CD4-positive, alpha-beta T cell treated with Interleukin-17A for 1 hour (primary cell): ENCODE data around the gene XPA.

Experiments used
- DNase-seq: peaks from one replicate; pipeline ENCODE4 v3.0.0-alpha.2; 2020

Gene XPA

DNA sequence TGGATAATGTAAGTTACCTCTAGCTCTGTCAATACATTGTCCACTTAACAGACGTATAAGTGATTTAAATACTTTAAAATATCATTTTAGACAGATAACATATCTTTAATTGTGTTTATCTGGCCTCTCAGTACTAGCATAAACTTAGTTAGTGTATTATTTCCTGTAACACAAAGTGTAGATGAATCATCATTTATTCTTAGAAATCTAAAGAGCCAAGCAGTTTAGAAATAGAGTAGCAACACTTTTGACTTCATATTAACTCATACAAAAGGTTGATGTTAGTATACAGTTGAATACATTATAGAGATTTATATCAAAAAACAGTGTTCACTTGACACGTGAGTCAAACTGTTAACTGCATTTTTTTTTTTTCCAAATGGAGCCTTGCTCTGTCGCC is 45.5 kb downstream of the XPA start:
- no peak for DNase-seq

DNA sequence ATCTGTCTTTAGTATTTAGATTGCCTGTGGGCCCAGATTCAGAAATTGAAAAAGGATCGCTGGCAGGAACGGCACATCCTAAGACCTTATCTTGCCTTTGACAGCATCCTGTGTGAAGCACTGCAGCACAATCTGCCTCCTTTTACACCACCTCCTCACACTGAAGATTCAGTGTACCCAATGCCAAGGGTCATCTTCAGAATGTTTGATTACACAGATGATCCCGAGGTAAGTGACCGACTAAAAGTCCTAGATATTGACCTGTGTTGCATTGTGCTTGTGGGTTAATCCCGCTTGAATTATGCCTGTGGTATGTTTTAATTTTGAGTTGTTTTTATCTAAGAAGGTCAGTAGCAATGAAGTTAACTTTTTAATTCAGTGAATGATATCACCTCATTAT is 49.1 kb downstream of the XPA start:
- DNase-seq = no peak

DNA sequence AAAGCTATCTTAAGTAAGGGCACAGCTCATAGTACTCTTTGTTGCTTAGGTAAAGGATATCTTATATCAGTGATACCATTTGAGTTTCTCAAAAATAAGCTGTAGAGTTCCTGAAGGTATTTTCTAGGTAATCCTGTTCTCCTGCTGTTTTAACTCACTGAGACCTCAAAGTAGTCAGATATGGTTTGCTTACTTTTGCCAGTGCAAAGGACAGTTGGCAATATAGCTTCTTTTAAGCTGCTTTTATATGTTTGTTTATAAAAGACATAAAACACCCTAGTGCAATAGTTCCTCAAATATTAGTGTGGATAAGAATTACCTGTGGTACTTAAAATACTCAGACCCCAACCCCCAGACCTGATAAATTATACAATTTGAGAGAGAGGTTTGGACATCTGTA is 51.4 kb downstream of the XPA start:
- DNase-seq = no peak

- DNase-seq = no peak
Measured at GRCh38 chr9:97640325-97640724, 56.8 kb downstream of the XPA start.

DNA sequence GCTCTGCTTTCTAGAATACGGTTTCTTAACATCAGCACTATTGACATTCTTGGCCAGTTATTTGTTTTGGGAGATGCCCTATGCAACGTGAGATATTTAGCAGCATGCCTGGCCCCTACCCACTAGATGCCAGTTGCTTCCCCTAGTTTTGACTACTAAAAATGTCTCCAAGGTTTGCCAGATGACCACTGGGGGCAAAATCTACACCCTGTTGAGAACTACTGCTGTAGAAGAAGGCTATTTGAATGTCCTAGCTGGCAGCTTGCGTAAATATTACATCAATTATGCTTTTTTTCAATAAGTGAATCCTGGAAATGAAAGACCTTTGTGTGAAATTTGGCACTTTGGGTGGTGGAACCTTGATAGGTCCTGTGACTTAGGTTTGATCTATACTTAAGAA is 58.5 kb downstream of the XPA start:
- DNase-seq = no peak

DNA sequence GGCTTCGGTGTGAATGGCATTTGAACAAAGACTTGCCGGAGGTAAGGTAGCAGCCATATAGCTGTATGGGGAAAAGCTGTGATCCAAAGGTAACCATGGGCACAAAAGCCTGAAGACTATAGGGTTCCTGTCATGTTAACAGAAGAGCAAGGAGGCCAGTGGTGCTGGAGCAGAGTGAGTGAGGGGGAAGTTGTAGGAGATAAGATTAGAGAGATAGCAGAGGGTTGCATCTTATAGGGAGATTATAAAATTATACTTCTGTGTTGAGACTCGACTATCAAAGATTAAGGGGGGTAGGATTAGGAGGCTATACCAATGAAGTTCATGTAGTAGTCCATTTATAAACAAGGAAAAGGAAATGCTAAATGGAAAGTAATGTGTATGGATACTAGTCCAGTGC is 60.2 kb downstream of the XPA start:
- DNase-seq = no peak

DNA sequence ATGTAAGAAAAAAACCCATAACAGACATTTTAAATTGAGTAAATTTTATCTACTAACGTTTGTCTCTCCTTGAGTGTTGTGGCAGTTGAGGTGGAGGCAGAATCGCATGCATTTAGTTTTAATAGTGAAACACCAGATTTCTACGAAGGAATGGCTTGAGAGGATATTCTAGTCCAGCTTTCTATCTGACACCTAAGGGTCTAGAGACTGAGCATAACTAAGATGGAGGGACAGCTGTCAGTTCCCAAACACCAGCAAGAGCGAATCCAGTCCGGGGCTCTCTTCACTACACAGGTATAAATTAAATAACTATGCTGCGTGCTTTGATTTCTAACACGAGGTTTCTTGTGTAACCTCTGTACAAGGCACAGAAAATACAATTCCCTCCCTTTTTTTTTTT is 62.1 kb downstream of the XPA start:
- DNase-seq = no peak

DNA sequence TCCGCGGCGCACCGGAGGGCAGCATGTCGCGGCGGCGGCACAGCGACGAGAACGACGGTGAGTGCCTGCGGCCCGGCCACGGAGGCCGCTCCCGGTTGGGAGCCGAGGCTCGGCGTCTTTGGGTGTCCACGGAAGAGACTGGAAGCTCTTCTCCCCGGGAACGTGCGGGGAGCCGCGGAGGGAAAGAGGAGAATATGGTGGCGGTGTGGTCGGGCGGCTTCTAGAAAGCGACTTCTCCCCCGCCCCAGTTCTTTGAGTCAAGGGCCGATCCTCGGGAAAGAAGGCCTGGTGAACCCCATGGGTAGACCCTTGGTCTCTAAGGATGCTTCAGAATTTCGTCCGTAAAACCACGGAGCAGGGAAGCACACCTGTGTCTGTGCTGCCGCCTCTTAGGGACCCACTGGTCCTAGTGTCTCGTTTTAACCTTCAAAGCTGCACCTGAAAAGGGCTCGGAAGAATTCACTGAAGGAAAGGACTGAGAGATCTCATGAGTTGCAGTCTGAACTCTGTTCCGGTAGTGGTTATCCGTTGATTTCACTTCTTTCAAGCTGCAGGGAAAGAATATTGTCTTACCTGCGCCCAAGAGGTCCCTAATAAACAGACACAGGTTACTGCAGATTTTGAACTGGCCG is 63.2 kb downstream of the XPA start:
- DNase-seq = peak; percentile 31

DNA sequence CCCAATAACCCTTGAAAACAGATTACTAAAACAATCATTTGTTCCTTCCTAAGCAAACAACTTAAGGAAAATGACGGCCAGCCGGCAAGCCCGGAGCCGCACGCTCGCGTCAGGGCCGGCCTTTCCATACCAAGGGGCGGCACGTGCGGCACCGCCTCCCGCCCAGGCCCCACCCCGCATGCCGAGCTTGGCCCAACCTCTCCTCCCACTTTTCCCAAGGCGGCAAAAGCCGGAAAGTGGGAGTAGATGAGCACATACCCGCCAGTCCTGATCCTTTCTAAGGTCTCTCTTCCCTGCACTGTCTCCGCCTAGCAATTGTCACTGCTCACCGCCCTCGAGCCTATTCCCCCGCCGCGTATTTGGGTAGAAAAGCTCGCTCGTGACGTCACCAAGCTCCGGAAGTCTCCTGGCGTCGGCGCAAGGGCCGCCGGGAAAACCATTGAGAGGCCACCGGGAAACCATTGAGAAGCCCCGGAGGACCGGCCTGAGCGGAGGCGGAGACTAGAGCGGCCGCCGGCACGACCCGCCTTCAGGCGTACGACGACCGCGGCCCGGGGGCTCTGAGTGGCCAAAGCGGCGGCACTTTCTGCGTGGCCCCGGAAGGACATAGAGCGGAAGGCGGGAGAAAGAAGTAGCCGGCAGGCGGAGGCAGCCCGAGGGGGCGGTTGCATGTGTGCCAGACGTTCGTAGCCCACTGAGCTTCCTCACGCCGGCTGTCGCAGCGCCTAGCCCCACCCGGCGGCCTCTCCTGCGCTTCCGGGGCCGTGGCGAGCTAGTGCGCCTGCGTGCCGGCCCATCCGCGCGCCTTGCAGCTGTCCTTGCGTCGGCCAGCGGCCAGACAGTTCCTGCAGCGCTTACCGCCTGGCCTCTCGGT is 63.9 kb downstream of the XPA start, which contains the start of the genes NCBP1 and TSTD2:
Gene NCBP1 (plus strand): TSS at position 837 of the 874 bp plus-strand sequence. CDS start 61 bp downstream, outside the sequence.
Gene TSTD2 (minus strand): TSS at position 384 of the 874 bp plus-strand sequence. CDS start 5,806 bp downstream, outside the sequence.
- DNase-seq = peak; percentile 97

GRCh38 chr9:97632248-97632984 is 64.7 kb downstream of the XPA start:
- no peak for DNase-seq

DNA sequence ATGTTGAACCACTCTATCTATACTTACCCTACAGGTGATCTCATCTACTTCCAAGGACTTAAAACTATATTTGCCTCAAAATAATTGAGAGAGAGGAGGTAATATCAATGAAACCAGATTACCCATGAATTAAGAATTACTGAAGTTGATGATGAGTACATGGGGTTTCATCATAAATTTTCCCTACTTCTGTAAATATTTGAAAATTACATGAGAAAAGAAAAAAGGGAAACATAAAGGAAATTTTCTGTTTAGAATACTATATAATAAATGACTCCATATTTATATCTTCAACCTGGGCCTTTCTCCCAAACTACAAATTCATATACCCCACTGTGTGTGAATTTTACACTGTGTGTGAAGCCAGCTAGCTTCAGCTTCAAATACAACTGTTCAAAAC is 66.5 kb downstream of the XPA start:
- no peak for DNase-seq

DNA sequence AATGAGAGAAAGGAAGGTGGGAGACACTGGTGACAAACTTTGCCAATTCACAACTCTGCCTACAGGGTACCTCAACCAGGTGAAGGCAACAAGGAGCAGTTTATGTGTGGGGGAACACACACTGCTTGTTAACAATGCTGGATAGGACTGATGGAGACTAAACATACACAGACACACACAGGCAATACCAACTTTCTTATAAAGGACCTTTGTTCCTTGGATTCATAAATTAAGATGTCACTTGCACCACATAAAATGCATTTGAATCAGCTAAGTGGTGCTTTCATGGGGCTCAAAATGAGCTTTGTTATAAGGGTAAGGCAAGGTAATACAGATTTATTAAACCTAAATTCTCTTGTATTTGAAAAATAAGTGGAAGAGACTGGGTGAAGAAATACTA is 68.0 kb downstream of the XPA start:
- no peak for DNase-seq

DNA sequence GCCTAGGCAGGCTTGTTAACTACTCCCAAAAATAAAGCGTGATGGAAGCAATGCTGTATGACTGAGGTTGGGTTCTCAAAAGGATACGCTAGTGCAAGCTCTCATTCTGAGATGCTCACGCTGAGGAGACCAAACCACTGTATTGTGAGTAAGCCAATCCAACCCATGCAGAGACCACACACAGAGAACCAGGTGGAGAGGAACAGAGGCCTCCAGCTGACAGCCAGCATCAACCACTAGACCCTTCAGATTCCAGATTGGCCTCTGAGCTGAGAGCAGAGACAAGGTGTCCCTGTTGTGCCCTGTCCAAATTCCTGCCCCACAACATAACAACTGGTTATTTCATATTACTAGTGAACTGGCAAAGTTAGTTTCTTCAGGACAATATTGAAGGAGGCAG is 68.5 kb downstream of the XPA start:
- no peak for DNase-seq

GRCh38 chr9:97627624-97628023 is 69.5 kb downstream of the XPA start:
- DNase-seq = no peak

DNA sequence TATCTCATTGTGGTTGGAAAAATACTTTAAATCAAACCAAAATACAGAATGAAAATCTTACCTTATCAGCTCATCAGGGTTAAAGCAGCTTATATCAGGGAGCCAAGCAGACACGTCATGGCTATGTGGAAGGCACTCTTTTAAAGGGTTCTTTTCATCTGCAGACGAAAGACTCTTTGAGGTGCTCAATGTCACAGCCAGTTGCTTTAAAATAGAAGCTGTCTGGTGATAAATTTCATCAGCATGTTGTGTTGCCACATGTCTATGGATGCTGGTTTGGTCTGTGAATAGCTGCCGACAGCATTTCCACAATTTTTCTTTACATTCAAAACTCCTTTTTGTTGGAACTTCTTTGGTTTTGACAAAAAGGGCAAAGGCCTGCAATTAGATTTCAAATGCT is 71.5 kb downstream of the XPA start:
- no peak for DNase-seq
